GM21737 (cell line): Measurements from ENCODE around the gene EFEMP2.

Experiments used
- ATAC-seq: cut with Tn5 transposase; IDR thresholded peaks from one replicate; pipeline ENCODE4 v1.9.1; 2021; ENCODE audit warnings: mild to moderate bottlenecking, moderate library complexity; ENCODE audit not compliant: unreplicated experiment

Gene EFEMP2

GRCh38 chr11:65872586-65873317, at the start of gene EFEMP2:
Gene EFEMP2 (minus strand): TSS chr11:65872800. CDS start chr11:65872354, 446 bp downstream.
- ATAC-seq: no peak

GRCh38 chr11:65921876-65922275, 49.3 kb upstream of the EFEMP2 start:
- ATAC-seq: no peak

- ATAC-seq: no peak
Measured at GRCh38 chr11:65921033-65921555, 48.5 kb upstream of the EFEMP2 start.

GRCh38 chr11:65920372-65920802, 47.8 kb upstream of the EFEMP2 start:
- ATAC-seq: no peak

- ATAC-seq: peak; percentile 22
Measured at GRCh38 chr11:65919573-65920371, 47.2 kb upstream of the EFEMP2 start.

GRCh38 chr11:65919141-65919572, 46.6 kb upstream of the EFEMP2 start, which contains the start of gene DRAP1:
Gene DRAP1 (plus strand): TSS chr11:65919426. CDS start chr11:65919502, 76 bp downstream.
- peak; percentile 77 for ATAC-seq

- ATAC-seq: peak; percentile 47
Measured at GRCh38 chr11:65918211-65919140, 45.9 kb upstream of the EFEMP2 start, which contains the start of gene C11orf68. Gene C11orf68 (minus strand): TSS chr11:65919062. CDS start chr11:65919031, 31 bp downstream.

- ATAC-seq: no peak
Measured at GRCh38 chr11:65917434-65918210, 45.0 kb upstream of the EFEMP2 start.

- ATAC-seq: no peak
Measured at GRCh38 chr11:65917077-65917433, 44.5 kb upstream of the EFEMP2 start.

GRCh38 chr11:65916391-65916790, 43.8 kb upstream of the EFEMP2 start:
- no peak for ATAC-seq

- no peak for ATAC-seq
Measured at GRCh38 chr11:65915821-65916251, 43.2 kb upstream of the EFEMP2 start.

- no peak for ATAC-seq
Measured at GRCh38 chr11:65915101-65915820, 42.7 kb upstream of the EFEMP2 start.

GRCh38 chr11:65912845-65913244, 40.2 kb upstream of the EFEMP2 start:
- ATAC-seq: no peak

- ATAC-seq: no peak
Measured at GRCh38 chr11:65911682-65912568, 39.3 kb upstream of the EFEMP2 start.

GRCh38 chr11:65907878-65908277, 35.3 kb upstream of the EFEMP2 start:
- no peak for ATAC-seq

- no peak for ATAC-seq
Measured at GRCh38 chr11:65906602-65907001, 34.0 kb upstream of the EFEMP2 start.

GRCh38 chr11:65903715-65904114, 31.1 kb upstream of the EFEMP2 start:
- ATAC-seq: no peak

GRCh38 chr11:65903068-65903481, 30.5 kb upstream of the EFEMP2 start:
- no peak for ATAC-seq
